K562 (cell line): ENCODE data around the gene FNBP1. TPM values are rescaled to one million over a fixed set of nuclear protein-coding genes. Genes with fewer than 3 reads are reported as not detected.
"Not testable (repeated sequence)": the region's sequence is repeated elsewhere in the genome, so short reads cannot be mapped to it uniquely, and the experiment has no call there.

Experiments used
- ATAC-seq: fragments of 200-7000 bp; cut with Tn5 transposase; 3 replicates; pipeline ENCODE4 v1.9.1; 2020; ENCODE audit warnings: moderate library complexity
- BruUV-seq: library from RNA; stranded (reverse); fragments of 400-500 nt; replicated peaks from 2 replicates; lab custom pipeline; 2021; lab: Mats Ljungman, UMichigan
- CTCF ChIA-PET: fragments of 300-600 bp; formaldehyde crosslinking; extraction: SDS; loops from one replicate; lab custom pipeline; 2021; ENCODE audit warnings: low intra/inter-chr PET ratio; lab: Yijun Ruan, JAX
- POLR2A ChIA-PET: fragments of 300-600, 350-650 bp; sonication (Branson Sonifier 250); formaldehyde crosslinking; extraction: SDS; loops from one replicate; lab custom pipeline; 2021; ENCODE audit warnings: antibody characterized with exemption, inconsistent platforms; lab: Yijun Ruan, JAX
- DNase-seq, 4 experiments: peaks; one replicate each; pipeline versions ENCODE4 v3.0.0 to v3.0.0-alpha.2; 2011 to 2018; ENCODE audit warnings: low spot score in 3 of 4, mixed read lengths in 3 of 4; ENCODE audit errors: extremely low read depth in 1 of 4
- FAIRE-seq: peaks from 2 replicates; lab custom pipeline; 2011; peaks lifted over from hg19 to GRCh38; lab: Jason Lieb, UNC
- H2AFZ ChIP-seq: 2 replicates; pipeline ENCODE4 v1.6.0; 2011; ENCODE audit warnings: low read depth, low read length, control low read depth, inconsistent platforms
- H3K27ac ChIP-seq: fragments of 200-600 bp; 3 replicates; pipeline ENCODE4 v1.8.0; 2011; ENCODE audit warnings: low read depth, mild to moderate bottlenecking, control low read depth, inconsistent platforms, low read length, moderate library complexity, mixed read lengths; ENCODE audit errors: extremely low read depth
- H3K27me3 ChIP-seq, 2 experiments: fragments of 300-600 bp in 1 of 2; 2 replicates in 1 of 2; 3 replicates in 1 of 2; pipeline versions ENCODE4 v1.6.0 to v1.8.0; 2011; ENCODE audit warnings: inconsistent platforms in 2 of 2, low read length in 2 of 2, mild to moderate bottlenecking in 1 of 2, mixed read lengths in 1 of 2, moderate library complexity in 1 of 2; ENCODE audit not compliant: control insufficient read depth in 2 of 2, insufficient read depth in 2 of 2
- H3K36me3 ChIP-seq: fragments of 300-600 bp; 3 replicates; pipeline ENCODE4 v1.8.0; 2011; ENCODE audit warnings: mild to moderate bottlenecking, low read length, inconsistent platforms; ENCODE audit not compliant: control insufficient read depth, insufficient read depth
- H3K4me1 ChIP-seq, 2 experiments: fragments of 200-600 bp in 1 of 2; replicated peaks in 1 of 2; 2 replicates in 1 of 2; 3 replicates in 1 of 2; pipeline versions ENCODE4 v1.5.1 to v1.8.0; 2011; ENCODE audit warnings: inconsistent platforms in 2 of 2, low read length in 2 of 2, mild to moderate bottlenecking in 1 of 2, mixed read lengths in 1 of 2, moderate library complexity in 1 of 2; ENCODE audit not compliant: control insufficient read depth in 2 of 2, insufficient read depth in 2 of 2
- H3K4me2 ChIP-seq: 2 replicates; pipeline ENCODE4 v1.6.1; 2011; ENCODE audit warnings: low read length, control low read depth, inconsistent platforms, mixed read lengths; ENCODE audit not compliant: insufficient read depth
- H3K4me3 ChIP-seq: fragments of 200-600 bp; sonication (generic), shearing (Covaris generic); 2 replicates; pipeline ENCODE4 v1.5.1; 2016; ENCODE audit warnings: control low read depth, inconsistent platforms
- H3K79me2 ChIP-seq: fragments of 200-600 bp; 3 replicates; pipeline ENCODE4 v1.8.0; 2011; ENCODE audit warnings: low read length, inconsistent platforms; ENCODE audit not compliant: control insufficient read depth, insufficient read depth
- H3K9ac ChIP-seq, 2 experiments: 2 replicates each; pipeline versions ENCODE4 v1.6.0 to v1.6.1; 2011; ENCODE audit warnings: low read depth in 2 of 2, low read length in 2 of 2, control low read depth in 1 of 2, inconsistent platforms in 1 of 2, mild to moderate bottlenecking in 1 of 2, mixed read lengths in 1 of 2; ENCODE audit not compliant: insufficient read depth in 1 of 2
- H3K9me1 ChIP-seq: one replicate; pipeline ENCODE4 v1.6.0; 2011; ENCODE audit warnings: inconsistent platforms, mild to moderate bottlenecking, low read length, moderate library complexity; ENCODE audit not compliant: control insufficient read depth, insufficient read depth
- H3K9me3 ChIP-seq: replicated peaks from 2 replicates; pipeline ENCODE4 v1.5.1; 2011; ENCODE audit warnings: low read depth, low read length, inconsistent platforms; ENCODE audit not compliant: control insufficient read depth, insufficient read depth
- H4K20me1 ChIP-seq: replicated peaks from 2 replicates; pipeline ENCODE4 v1.6.1; 2011; ENCODE audit warnings: low read length, inconsistent platforms, mixed read lengths; ENCODE audit not compliant: control insufficient read depth, insufficient read depth
- HDAC1 ChIP-seq, 2 experiments: fragments of 450-650 bp; IDR thresholded peaks; 2 replicates each; pipeline ENCODE4 v1.6.1; 2016 to 2017; ENCODE audit warnings: inconsistent platforms in 1 of 2, mild to moderate bottlenecking in 1 of 2, moderate library complexity in 1 of 2
- ZNF512 ChIP-seq: IDR thresholded peaks from 2 replicates; pipeline ENCODE4 v1.6.1; 2016; ENCODE audit warnings: missing genetic modification characterization, missing compliant biosample characterization
- WGBS: fragments of 100-300 bp; shearing (Covaris generic); methylation state at CpG from one replicate; pipeline ENCODE4 v1.1.6; 2016; ENCODE audit warnings: low coverage, mixed read lengths; ENCODE audit not compliant: insufficient coverage; ENCODE audit errors: missing lambda C conversion rate; 5-methylcytosine and 5-hydroxymethylcytosine counted together
- in situ Hi-C: fragments of 300-500 bp; cut with MboI; formaldehyde crosslinking; loops from 4 replicates; pipeline ENCODE4 v1.15.0; 2018; ENCODE audit warnings: inconsistent platforms, mixed read lengths
- intact Hi-C: fragments of 100-400 bp; cut with micrococcal nuclease; formaldehyde crosslinking; loops from 2 replicates; pipeline ENCODE4 v1.14.2; 2022
- polyA plus RNA-seq, 8 experiments: library from polyadenylated mRNA; depleted of rRNA in 4 of 8; stranded (reverse) in 5 of 8; unstranded in 3 of 8; fragments of >200 nt; fragmentation: Nextera tagmentation in 2 of 8; fragmentation: Illumina TruSeq in 1 of 8; extraction: Ambion mirVana in 2 of 8; extraction: Trizol in 1 of 8; gene quantifications; 2 replicates each; pipeline versions ENCODE4 v1.2.1 to v1.2.3, GENCODE V29; 2011 to 2014; ENCODE audit warnings: inconsistent platforms in 1 of 8, missing spikeins in 1 of 8
- total RNA-seq, 7 experiments: library from RNA; depleted of rRNA in 6 of 7; stranded (reverse); fragments of >200 nt in 6 of 7; fragmentation: Illumina TruSeq in 2 of 7; extraction: Trizol in 2 of 7; gene quantifications; 2 replicates each; pipeline versions ENCODE4 v1.2.1 to v1.2.3, GENCODE V29; 2011 to 2021; ENCODE audit warnings: low replicate concordance in 1 of 7

The FNBP1 gene
- total and polyA plus RNA-seq, 9 of the 15 experiments (the other 6 are each of a cell fraction or from before 2014, with no cell fraction given) = 1.8 to 14.9 (median 7.6) TPM

DNA sequence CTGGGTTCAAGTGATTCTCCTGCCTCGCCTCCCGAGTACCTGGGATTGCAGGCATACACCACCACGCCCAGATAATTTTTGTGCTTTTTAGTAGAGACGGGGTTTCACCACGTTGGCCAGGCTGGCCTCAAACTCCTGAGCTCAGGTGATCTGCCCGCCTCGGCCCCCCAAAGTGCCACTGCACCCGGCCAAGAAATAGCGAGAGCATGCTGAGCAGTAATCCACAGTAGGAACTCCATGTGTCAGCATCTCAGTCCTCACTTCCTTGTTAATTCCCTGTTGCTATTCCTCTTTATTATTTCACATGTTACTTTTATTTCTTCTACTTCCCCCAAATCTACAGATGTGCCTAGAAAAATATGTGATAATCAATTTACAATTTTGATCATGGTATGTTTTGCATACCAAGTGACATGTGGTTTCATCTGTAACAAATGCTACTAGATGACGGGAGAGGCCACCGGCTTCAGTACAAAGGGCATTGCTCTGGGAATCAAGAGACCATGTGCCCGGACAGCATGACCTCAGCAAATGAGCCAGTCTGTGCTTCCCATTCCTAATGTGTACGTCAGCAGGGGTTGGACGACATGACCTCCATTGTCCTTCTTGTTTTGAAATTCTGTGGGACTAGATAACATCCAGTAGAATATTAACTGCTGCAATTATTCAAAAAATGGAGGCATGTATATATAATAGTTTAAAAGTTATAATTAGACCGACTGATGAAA, 61.6 kb downstream of the FNBP1 start (continued):
- TF ChIP-seq ZNF512 (tag) (no peak), HDAC1 (IDR thresholded peaks at IDR 0.05) (no peak)

DNA sequence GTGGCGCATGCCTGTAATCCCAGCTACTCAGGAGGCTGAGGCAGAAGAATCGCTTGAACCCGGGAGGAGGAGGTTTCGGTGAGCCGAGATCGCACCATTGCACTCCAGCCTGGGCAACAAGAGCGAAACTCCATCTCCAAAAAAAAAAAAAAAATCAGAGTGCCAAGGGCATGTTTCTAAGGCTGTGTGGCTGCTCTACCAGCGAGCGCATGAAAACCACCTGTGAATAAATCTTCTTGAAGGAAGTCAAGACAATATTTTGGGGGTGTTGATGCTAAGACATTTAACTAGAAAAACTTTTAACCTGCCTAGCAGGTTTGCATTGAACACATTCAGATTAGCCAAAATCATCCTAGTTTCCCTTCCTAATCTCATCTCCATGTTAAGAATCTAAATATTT, 62.8 kb downstream of the FNBP1 start:
- H3K4me2 ChIP-seq, FAIRE-seq, H3K9ac ChIP-seq, H2AFZ ChIP-seq, DNase-seq, H3K9me3 ChIP-seq, BruUV-seq, H3K9me1 ChIP-seq, H3K4me1 ChIP-seq, H4K20me1 ChIP-seq, ATAC-seq, POLR2A ChIA-PET, H3K27me3 ChIP-seq, H3K27ac ChIP-seq, CTCF ChIA-PET, H3K36me3 ChIP-seq, H3K4me3 ChIP-seq, in situ Hi-C loops, H3K79me2 ChIP-seq, intact Hi-C loops: not testable (repeated sequence)
- WGBS = 93% methylated on average over 8 of the region's 9 CpGs
